Esophagus squamous epithelium (tissue), 4 donors: ENCODE data around the gene TMEM60.

Experiments
- CTCF ChIP-seq, 6 experiments: fragments of 450-650 bp in 4 of 6; fragments of 200-600 bp in 2 of 6; sonication (generic) in 2 of 6; IDR thresholded peaks; one replicate each; pipeline ENCODE4 v1.5.1; 2016 to 2019; ENCODE audit warnings: antibody characterized with exemption in 6 of 6, mild to moderate bottlenecking in 4 of 6, moderate library complexity in 4 of 6
- POLR2A ChIP-seq, 4 donors: fragments of 450-650 bp; IDR thresholded peaks; one replicate each; pipeline ENCODE4 v1.6.1; 2017; ENCODE audit warnings: antibody characterized with exemption in 4 of 4, mild to moderate bottlenecking in 4 of 4, moderate library complexity in 3 of 4

GRCh38 chr7:77745746-77746145, 52.5 kb downstream of the TMEM60 start:
- no peak for TF ChIP-seq CTCF (IDR thresholded peaks at IDR 0.05)
- TF ChIP-seq POLR2A (IDR thresholded peaks at IDR 0.05): no peak
